NCI-H128 (cell line): ENCODE results near the gene CRK.
A peak's percentile ranks its signal among the peaks of the same experiment; 100 is the strongest.

Experiments used
- DNase-seq: peaks from one replicate; lab custom pipeline; 2025; ENCODE audit not compliant: unreplicated experiment; lab: John Stamatoyannopoulos, UW

Gene CRK

DNA sequence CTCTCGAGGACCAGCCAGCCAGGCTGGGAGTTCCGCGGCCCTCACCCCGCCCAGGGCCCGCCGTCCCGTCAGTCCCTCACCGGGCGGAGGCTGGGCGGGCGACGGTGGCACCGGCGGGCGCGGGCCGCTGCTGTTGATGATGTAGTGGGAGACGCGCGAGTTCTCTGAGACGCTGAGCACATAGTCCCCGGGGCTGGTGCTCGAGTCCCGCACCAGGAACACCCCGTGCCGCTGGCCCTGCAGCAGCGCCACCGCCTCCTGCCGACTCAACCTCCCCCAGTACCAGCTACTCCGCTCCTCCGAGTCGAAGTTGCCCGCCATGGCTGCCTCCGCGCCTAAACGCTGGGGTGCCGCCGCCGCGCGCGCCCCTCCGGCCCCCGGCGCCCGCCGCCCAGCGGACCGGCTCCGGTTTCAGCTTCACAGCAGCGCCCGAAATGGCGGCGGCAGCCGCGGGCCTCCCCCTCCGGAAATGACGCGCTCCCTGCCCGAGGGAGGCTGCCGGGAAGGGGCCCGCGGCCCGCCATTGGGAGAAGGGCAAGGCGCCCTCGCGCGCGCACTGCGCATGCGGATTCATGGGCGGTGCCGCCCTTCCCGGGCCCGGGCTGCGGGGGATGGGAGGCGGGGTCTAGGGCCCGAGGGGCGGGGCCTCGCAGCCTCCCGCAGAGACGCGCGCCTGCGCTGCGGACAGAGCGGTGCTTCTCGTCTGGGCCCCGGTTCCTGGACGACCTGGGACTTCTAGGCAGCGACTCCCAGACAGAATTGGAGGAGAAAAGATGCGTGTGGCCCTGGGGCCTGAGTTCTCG lies at the start of gene CRK:
Gene CRK, minus strand, starts transcription at position 436 of the 803 bp plus-strand sequence. Its CDS starts 115 bp downstream, at position 321.
- DNase-seq, result peak; percentile 75

DNA sequence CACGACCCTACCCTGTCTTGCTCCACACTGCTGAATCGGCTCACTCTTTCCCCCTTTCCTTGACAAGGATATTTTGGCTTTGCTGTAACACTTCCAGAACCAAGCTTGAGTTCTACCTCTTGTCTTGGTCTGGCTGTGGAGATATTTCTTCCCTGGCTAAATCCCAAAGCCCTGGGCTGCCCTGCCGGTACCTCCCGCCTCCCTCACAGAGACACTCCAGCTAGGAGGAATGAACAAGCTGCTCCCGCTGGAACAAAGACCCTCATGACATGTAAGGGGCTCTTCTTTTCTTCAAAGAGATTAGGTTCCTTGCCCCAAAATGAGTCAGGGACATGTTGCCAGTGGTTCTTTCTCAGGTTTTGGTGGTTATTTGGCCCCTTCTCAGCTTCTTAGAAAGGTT lies 49.6 kb upstream of the CRK start:
- no peak for DNase-seq

DNA sequence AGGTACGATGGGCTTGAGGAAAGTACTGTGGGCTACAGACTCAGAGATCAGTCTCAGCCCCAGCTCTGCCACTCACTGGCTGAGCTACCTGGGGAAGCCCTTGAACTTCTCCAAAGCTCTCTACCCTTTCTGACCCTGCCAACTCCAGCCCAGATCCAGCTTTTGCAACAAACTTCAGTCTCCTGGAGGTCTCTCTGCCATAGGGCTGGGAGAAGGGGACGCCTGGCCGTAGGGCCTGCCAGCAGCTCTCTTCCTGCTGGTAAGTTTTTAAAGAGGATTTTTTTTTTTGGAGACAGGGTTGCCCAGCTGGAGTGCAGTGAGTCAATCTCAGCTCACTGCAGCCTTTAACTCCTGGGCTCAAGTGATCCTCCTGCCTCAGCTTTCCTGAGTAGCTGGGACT lies 48.8 kb upstream of the CRK start:
- DNase-seq, result no peak

DNA sequence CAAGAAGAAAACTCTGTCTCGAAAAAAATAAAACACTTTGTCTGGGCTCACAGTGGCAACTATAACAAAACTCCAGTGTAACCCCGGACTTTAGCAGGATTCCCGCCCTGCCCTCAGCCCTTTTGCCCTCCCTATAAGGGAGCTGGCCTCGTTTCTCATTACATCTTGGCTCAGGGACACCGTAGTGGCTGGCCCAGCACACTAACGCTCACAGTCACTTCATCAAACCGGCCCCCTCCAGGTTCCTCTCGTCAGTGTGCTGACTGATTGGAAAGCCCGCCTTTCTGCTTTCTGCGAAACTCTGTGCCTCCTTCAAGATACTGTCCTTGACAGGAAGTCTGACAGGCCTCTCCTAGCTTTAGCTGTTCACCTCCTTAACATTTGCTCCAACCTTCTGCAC lies 47.7 kb upstream of the CRK start:
- DNase-seq, result no peak

DNA sequence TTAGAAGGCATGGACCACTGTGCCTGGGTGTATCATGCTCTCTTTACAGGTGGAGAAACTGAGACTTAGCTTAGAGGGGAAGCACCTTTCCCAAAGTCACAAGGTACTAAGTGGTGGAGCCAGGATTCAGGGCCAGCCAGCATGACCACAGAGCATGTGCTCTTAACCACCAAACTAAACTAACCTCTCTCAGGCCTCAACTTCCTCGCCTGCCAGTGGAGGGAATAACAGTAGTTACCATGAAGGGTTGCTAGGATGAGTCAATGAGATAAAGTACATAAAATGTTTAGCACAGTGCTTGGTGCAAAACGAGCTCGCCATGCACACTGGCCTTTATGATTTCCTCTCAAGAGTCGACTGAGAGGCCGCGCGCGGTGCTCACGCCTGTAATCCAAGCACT lies 42.8 kb upstream of the CRK start:
- DNase-seq, result no peak

DNA sequence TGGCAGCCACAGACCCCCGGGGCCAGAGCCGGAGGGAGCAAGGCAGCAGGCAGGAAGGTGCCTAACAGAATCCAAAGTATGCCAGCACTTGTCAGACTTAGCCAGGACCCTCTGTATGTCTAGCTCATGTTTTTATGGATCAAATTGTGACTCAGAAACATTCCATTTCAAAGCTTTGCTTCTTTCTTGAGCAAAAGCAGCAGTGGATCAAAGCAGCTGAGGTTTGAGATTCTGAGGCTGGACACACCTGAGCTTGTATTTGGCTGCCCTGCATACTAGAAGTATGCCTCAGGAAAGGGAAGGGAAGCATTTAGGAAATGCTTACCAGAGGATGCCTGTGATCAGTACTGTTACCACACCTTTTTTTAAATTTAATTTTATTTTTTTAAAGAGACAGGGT lies 42.2 kb upstream of the CRK start:
- DNase-seq, result no peak

DNA sequence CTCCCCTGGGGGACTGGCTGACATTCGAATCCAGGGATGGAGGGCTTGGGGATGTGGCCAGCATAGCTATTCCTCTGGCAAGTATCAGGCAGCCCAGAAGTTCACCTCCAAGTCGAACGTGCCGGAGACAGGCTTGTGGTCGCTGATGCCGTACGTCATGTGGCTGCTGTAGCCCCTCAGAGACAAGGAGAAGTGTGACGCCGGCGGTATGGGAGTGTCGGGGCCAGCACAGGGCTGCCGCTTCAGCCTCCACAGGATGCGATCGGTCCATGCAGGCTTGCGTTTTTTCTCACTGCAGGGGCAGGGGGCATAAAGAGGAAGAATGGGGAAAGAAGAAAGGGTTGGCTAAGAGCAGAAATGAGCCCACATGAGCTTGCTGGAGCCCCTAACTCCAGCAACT lies 41.8 kb upstream of the CRK start:
- no peak for DNase-seq

DNA sequence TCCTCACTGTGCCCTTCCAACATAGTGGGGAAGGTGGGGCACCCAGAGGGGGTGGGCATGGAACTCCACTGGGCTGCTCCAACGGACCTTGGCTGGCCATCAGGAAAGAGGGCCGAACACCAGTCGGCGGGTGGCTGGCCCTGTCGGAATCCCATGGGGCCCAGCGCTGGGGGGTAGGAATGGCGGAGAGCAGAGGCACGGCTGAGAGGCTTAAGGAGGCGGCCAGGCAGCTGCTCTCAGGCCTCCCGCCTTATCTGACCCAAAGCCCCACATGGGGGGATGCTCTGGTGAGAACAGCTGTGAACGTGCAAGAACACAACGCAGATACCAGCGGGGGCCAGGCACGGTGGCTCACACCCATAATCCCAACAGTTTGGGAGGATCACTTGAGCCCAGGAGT lies 40.8 kb upstream of the CRK start:
- no peak for DNase-seq

DNA sequence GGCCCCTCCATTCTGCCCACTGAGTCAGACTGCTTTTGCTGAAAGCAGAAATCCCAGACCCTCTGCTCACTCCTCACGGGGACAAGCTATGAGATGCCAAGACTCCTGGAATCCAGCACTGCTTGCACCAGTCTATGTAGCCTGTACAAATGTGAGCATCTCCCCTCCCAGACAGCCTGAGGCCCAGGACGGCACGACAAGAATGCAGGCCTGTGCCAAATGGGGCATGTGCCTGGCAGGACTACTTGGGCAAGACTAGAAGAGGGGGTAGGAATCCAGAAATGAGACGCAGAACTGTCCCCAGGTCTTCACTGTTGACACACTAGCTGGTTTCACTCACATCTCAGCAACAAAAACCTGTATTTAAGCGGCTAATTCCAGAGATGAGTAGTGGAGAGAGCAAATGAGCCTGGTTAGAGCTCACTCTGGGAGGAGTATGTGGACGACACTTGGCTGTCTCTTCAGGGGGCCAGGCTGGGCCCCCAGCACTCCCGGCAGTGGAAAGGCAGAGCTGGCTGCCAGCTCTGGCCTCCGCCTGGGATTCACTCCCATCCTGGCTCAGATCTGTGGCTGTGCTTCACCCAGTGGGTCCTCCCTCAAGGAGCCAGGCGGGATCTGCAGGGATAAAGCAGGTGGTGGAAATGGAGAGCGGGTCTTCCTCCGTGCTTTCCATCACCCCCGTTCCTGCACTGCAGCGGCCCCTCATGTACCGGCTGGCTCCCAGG lies 39.4 kb upstream of the CRK start:
- DNase-seq, result no peak

DNA sequence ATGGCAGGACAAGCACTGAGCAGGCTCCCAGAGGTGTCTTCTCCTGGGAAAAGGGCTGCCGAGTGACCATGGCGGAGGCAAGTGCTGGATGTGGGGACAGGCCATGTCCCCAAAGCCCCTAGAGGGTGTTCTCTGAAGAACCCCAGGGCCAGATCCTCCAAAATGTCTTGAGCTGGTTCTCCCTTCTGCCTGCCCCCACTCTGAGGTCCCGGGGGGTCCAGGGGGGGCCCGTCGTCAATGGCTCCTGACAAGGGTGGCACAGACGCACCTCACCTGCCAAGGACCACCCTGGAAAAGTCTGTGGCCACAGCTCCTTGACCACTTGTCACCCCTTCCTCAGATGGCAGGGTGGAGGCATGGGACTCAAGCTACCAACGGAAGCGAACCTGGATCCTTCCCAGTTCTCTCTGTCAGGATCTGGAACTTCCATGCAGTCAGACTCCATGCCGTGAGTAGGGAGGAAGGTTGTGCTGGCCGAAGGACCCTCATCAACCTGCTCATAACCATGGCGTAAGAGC lies 38.8 kb upstream of the CRK start:
- DNase-seq, result no peak

DNA sequence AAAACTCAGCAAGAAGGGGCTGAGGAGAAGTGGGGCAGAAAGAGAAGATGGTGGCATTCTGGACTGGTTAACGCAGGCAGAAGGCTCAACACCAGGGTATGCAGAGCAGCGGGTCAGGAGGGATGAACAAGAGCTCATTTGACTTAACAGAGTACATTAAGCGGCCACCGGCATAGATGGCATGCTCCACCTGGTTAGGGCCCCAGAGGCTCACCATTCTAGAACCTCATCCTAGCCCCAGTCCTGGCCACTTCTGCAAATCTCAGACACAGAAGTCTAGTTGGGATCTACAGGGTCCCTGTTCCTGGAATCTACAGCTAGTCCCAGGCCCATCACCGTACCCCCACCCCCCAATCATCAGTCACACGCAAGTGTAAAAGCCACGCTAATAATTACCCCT lies 38.2 kb upstream of the CRK start:
- no peak for DNase-seq

DNA sequence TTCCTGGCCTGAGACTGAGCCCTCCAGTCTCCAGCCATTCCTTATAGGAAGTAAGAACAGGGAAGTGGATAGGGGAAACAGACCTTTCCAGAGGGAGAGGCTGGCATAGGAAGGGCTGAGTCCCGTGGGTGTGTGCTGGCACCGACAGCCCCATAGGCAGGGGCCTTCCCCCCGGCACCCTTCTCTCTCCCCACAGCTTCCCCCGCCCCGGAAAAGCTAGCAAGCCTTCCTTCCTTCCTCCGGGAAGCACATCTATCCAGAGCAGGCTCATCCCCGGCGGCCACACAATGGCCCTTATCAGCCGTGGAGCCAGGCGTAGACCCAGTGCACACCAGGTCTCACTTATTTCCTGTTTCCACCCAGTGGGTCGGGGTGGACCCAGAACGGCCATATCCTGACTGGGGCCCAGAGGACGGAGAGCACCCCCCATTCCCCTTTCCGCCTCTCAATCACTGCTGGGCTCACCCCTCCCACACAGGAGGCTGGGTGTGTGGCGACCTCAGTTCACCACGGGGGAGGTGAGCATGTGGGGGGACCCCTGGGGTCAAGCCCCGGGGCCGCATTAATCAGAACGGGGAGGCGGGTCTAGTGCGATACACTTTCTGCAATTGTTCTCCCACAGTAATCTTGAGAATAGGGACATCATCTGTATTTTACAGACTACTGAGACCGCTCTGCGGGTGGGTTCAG lies 37.4 kb upstream of the CRK start:
- no peak for DNase-seq

DNA sequence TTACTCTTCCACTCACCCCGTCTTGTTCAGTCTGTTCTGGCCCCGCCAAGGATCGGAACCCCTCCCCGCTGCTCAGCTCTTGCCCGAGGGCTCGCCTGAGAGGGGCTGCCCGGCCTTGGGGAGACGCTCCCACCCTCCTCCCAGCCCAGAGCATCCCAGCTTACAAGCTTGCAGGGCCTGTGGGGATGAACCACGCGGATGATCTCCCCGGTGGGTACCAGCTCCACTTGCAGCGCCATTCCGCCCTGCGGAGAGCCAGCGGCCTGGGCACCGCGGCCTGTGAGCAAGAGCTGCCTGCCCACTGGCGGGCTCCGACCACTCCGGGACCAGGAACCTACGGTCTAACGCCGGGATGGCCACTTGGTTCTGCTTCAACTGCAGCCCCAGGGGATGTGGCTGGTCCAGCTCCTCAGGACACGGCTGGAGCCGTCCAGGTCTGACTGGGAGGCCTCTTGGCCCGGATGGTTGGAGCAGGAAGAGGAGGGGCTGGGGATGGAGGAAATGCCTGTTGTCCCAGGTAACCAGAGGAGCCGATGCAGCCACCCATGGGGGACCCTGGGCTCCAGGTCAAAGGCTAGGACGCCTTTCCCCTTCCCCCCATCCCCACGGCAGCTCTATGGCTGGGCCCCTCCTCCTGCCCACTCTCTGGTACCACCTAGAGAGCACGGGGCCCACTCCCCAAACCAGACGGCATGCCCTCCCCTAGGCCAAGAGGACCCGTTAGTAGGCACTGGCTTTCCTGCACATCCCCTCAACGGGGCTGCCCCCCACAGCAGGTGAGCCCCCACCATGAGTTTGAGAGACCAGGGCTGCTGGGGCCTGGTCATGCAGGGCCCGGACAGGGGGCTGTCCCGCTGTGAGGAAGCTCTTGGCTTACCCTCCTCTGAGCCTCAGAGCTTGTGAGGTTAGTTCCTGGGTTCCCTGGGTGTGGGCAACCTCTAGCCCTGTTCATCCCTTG lies 36.5 kb upstream of the CRK start, which contains the start of gene MYO1C:
Gene MYO1C, minus strand, starts transcription at position 438 of the 958 bp plus-strand sequence. Its CDS starts 199 bp downstream, at position 239.
- DNase-seq, result no peak

DNA sequence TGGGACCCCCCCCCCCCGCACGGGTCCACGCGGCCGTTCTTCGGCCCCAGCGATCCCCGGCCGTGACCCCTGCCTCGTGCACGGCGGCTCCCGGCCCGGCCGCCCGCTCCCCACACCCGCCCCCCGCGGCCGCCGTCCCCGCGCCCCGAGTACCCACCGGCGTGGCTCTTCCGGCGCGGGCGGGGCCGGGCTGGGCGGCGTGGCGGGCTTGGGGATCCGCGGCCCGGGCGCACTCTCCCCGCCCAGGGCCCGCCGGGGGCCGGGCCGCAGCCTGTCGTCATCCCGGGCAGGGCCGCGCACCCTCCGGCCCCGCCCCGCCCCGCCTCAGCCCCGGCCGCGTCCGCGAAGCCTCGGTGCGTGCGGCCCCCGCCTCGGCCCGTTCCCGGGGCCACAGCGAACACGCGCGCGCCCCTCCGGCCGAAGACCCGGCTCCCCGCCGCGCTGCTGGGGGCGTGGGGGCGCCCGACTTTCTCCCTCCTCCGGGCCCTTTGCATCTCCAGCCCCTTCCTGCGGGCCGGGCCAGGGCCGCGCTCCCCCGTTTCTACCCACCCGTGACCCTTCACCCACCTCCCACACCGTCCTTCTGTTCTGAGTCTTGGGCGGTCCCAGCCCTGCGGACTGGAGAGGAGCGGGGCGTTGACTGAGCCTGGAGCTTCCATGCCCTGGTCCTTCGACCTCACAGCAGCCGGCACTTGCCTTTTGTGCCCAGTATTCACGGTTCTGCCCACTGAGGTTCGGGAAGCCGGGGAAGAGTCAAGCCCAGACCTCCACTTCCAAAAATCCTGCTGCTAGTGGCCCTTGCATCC lies 35.6 kb upstream of the CRK start:
- no peak for DNase-seq

DNA sequence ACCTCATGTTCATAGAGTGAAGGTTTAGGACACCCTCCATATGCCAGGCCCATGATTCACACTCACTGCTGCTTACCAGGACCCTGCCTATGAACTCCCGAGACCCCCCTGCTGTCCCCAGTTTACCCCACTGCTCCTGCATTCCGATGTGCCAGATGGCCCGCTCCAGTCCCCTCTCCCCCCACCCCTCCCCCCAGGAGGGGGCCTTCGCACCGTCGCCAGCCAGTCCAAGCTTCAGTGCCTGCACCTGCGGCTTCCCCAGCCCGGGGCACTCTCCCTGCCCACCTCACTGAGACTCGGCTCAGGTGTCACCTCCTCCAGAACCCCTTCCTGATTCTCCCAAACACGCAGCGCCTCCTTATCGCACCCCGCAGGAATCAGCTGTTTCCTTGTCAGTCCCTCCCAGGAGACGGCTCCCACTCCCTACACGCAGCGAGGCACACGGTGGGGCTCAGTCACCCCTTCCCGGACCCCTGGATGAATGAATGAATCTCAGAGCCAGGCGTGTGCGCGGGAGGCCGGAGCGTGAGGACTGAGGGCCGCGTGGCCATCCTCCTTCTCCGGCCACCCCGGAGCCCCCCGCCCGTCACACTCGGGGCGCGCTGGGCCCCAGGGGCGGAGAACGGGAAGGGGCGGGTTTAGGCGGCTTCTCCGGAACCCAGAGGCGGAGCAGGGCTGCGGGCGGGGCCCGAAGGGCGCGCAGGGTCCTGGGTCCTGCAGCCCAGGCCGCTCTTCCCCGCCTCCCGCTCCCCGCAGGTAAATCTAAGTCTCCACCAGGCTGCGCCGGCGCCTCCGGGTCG lies 34.8 kb upstream of the CRK start:
- no peak for DNase-seq

DNA sequence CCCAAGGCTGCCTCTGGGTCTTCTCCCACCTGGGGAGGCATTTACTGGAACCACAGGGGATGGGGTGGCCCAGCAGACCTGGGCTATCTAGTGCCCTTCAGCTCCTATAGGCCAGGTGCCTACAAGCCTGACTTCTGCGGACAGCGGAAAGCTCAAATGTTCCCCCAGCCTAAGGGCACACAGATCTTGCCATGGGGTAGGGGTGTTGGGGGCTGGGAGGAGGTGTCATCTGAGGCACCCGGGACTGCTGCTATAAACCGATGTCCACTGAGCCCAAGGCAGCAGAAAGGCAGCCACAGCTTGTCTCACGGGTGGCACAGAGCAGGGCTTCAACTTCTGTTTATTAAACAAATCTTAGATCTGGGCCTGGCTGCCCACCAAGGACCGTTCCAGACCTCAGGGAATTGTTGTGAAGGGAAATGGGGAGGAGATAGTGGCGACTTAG lies 32.8 kb upstream of the CRK start:
- DNase-seq, result no peak

DNA sequence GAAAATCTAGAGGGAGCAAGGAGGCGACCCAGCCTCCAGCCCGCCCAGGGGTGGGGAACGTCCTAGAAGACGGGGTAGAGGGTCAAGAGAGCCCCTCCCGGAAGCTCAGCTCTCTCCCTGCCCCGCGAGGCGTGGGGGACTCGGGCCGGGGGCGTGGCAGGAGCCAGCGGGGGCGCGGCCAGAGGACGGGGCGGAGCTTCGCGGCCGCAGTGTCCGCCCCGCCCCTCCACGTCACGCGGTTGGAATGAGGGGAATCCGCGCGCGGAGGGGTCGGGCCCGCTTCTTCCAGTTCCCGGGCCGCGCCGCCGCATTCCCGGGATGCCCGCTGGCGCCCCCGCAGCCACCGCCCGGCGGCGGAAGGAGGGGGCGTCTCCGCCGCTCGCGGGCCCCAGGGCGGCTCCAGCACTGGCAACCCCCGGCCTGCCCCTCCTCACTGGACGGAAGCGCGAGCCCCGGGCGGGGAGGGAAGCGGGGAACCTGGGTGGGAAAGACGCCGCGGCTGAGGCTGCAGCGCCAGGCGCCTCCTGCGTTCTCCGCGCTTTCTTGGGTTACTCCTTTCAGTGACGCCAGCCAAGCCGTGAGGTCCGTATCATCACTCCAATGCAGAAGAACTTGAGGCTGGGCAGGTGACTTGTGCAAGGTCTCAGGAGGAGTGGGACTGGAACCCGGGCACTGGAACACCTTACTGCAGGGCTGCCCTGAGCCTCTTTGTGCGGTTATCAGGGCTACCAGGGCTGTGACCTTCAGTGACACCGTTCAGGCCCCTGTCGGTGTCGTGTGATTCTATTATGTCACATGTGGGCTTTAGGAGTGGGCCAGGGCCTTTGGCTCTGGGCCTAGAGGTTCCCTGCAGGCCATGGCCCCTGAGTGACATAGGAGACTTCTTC lies 32.1 kb upstream of the CRK start:
- no peak for DNase-seq
